ENCODE data around the gene SLC7A9.
"Not testable (repeated sequence)": the region's sequence is repeated elsewhere in the genome, so short reads cannot be mapped to it uniquely, and the experiment has no call there.

The SLC7A9 gene

DNA sequence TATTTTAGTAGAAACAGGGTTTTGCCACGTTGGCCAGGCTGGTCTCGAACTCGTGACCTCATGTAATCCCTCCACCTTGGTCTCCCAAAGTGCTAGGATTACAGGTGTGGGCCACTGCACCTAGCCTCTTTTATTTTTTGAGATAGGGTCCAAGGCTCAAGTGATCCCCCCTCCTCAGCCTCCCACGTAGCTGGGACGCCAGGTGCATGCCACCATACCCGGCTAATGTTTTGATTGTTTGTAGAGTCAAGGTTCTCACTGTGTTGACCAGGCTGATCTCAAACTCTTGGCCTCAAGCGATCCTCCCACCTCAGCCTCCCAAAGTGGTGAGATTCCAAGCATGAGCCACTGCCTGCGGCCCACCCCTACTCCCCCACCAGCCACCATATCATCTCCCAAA is 6.3 kb downstream of the SLC7A9 start:
- no peak for DNase-seq

DNA sequence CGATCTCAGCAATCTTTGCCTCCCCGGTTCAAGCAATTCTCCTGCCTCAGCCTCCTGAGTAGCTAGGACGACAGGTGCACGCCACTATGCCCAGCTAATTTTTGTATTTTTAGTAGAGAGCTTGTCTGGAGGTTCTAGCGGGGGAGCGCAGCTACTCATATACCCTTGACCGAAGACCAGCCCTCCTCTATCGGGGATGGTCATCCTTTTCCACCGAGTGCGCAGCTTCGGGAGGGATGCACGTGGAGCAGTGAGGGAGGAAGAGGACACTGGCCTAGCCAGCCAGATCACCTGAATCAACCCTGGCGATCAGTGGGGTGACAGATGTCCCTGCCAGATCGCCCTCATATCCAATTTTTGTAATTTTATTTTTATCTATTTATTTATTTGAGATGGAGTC is 6.8 kb downstream of the SLC7A9 start:
- DNase-seq, result no peak

GRCh38 chr19:32862173-32862572 is 7.4 kb downstream of the SLC7A9 start:
- DNase-seq, result no peak

- no peak for DNase-seq
Measured at GRCh38 chr19:32861596-32861995, 8.0 kb downstream of the SLC7A9 start.

DNA sequence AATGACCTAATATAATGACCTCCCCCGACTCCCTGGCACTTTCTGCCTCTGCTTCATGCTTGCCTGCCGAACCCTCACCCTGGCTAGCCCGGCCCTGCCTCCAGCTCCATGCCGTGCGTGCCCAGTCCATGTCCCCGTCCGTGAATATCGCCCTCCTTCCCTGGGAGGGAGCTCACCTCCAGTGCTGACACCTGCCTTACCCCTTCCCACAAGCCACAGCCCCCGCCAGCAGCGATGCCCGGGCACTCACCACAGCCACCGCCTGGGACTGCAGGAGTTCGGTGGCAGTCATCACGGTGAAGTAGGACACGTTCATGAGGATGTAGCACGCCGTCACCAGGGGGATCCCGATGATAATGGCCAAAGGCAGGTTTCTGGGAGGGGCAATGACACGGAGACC is 10.0 kb downstream of the SLC7A9 start:
- no peak for DNase-seq

- no peak for DNase-seq
Measured at GRCh38 chr19:32858559-32858958, 11.0 kb downstream of the SLC7A9 start.

DNA sequence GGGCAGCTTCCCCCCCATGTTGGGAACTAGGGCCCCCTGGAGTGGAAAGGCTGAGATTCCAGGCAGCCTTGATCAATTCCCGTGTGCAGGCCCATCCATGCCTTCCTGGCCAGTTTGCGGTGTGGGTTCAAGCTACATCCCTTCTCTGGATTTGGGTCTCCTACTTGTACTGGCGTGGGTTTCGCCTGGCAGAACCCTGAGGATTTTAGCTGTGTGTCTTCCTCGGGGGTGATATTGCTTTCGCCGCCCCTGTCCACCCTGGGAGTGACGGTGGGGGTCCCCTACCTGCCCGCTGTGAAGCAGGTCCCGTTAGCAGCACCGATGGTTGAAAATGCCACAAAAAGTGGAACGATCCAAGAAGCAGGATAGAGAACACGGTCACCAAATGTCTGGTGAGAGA is 11.4 kb downstream of the SLC7A9 start:
- DNase-seq, result no peak

- no peak for DNase-seq
Measured at GRCh38 chr19:32857584-32857983, 12.0 kb downstream of the SLC7A9 start.

DNA sequence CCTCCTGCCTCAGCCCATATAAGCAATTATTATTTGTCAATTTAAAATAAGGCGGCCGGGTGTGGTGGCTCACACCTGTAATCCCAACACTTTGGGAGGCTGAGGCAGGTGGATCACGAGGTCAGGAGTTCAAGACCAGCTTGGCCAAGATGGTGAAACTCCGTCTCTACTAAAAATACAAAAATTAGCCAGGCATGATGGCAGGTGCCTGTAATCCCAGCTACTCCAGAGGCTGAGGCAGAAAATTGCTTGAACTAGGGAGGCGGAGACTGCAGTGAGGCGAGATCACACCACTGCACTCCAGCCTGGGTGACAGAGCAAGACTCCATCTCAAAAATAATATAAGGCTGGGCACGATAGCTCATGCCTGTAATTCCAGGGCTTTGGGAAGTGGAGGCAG is 12.7 kb downstream of the SLC7A9 start:
- DNase-seq, result not testable (repeated sequence)

DNA sequence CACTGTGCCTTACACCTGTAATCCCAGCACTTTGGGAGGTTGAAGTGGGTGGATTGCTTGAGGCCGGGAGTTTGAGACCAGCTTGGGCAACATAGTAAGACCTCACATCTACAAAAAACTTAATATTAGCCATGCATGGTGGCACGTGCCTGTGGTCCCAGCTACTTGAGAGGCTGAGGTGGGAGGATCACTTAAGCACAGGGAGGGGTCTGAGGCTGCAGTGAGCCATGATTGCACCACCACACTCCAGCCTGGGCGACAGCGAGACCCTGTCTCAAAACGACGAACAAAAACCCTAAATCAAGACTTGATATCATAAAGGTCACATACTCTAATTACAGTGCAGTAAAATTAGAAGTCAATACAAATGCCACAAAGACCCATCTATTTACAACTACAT is 17.4 kb downstream of the SLC7A9 start:
- DNase-seq, result no peak

DNA sequence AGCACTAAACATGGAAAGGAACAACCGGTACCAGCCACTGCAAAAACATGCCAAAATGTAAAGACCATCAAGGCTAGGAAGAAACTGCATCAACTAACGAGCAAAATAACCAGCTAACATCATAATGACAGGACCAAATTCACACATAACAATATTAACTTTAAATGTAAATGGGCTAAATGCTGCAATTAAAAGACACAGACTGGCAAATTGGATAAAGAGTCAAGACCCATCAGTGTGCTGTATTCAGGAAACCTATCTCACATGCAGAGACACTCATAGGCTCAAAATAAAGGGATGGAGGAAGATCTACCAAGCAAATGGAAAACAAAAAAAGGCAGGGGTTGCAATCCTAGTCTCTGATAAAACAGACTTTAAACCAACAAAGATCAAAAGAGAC is 21.5 kb downstream of the SLC7A9 start:
- not testable (repeated sequence) for DNase-seq

GRCh38 chr19:32843716-32844245 is 25.8 kb downstream of the SLC7A9 start:
- no peak for DNase-seq

GRCh38 chr19:32842061-32842460 is 27.5 kb downstream of the SLC7A9 start:
- DNase-seq, result no peak

GRCh38 chr19:32837531-32837930 is 32.0 kb downstream of the SLC7A9 start:
- no peak for DNase-seq

DNA sequence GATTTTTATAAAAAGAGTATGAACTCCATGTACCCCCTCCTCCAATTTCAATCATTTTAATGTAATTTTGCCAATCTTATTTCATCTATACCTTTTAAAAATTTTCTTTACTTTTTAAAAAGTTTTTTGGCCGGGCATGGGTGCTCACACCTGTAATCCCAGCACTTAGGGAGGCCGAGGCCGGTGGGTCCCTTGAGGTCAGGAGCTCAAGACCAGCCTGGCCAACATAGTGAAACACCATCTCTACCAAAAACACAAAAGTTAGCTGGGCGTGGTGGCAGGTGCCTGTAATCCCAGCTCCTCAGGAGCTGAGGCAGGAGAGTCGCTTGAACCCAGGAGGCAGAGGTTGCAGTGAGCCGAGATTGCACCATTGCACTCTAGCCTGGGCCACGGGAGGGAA is 36.2 kb downstream of the SLC7A9 start:
- DNase-seq, result not testable (repeated sequence)

GRCh38 chr19:32832825-32833224 is 36.7 kb downstream of the SLC7A9 start:
- not testable (repeated sequence) for DNase-seq

- DNase-seq, result not testable (repeated sequence)
Measured at GRCh38 chr19:32832094-32832493, 37.5 kb downstream of the SLC7A9 start.

GRCh38 chr19:32831611-32832010 is 38.0 kb downstream of the SLC7A9 start:
- no peak for DNase-seq

- DNase-seq, result no peak
Measured at GRCh38 chr19:32830231-32831014, 39.1 kb downstream of the SLC7A9 start.

GRCh38 chr19:32829345-32829896 is 40.1 kb downstream of the SLC7A9 start:
- no peak for DNase-seq

GRCh38 chr19:32828643-32829344 is 40.8 kb downstream of the SLC7A9 start:
- no peak for DNase-seq

DNA sequence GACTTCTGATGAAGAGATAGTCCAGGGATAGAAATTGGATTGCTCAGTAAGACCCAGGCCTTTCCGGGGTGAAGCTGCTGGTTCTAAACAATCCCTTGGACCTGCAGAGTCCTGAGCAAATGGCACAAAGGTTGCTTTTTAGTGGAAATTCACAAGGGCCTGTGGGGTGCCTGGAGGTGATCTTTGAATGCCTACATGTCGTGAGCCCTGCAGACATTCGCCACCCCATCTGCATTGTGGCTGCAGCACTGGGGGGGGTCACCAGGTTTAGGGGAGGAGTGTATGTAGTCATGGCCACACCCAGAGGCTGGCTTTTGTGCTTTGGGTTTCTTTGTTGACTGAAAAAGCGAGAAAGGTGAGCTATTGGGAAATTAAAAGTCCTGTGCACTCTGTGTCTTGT is 41.4 kb downstream of the SLC7A9 start:
- DNase-seq, result no peak

DNA sequence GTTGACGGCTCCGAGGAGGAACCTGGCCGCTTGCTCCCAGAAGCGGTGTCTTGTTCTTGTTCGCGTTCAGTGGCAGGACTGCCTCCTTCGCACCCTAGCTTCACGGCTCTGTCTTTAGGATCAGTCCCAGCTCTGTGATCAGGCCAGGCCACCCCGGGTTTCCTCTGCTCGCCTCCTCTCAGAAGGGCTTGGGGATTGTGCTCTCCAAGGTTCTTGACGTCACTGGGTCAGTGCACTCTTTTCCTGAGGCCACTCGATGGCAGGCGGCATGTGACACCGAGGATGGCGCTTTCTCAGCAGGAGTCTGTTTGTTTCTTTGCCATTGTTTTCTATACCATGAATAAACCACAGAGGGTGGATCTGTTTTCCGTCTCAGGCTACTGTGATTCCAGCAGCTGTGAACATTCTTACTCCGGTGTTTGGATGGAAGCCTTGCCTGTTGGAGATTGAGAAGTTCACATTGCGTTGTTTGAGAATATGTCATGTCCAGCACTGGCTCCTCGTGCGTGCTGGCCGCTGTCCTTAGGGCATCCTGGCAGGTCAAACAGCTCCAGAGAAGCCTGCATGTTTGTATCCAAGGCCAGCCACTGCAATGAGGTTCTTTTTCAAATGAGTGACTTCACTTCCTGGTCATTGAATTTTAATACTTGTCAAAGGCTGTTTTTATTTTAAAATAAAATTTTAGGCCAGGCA is 44.5 kb downstream of the SLC7A9 start:
- no peak for DNase-seq

Data from hippocampal formation (tissue), 2 donors.